Hematopoietic multipotent progenitor cell (in vitro differentiated cells): ENCODE measurements around the gene PORCN. TPM values are rescaled to one million over a fixed set of nuclear protein-coding genes. Genes with fewer than 3 reads are reported as not detected.
"Not testable (repeated sequence)": the region's sequence is repeated elsewhere in the genome, so short reads cannot be mapped to it uniquely, and the experiment has no call there.

Source experiments
- DNase-seq, 3 donors: peaks; one replicate each; pipeline ENCODE4 v3.0.0-alpha.2; 2011 to 2015; ENCODE audit warnings: low read depth in 2 of 3, low spot score in 2 of 3
- total RNA-seq: library from RNA; depleted of rRNA; stranded (reverse); fragments of >200 nt; gene quantifications from one replicate; pipeline ENCODE4 v1.2.3, GENCODE V29; 2012

The PORCN gene
- total RNA-seq, 1 donor = 21.0 TPM

- no peak for DNase-seq
Measured at GRCh38 chrX:48509245-48509590, 426 bp downstream of the PORCN start.

GRCh38 chrX:48509619-48510018 is 827 bp downstream of the PORCN start:
- no peak for DNase-seq

GRCh38 chrX:48511560-48511959 is 2.8 kb downstream of the PORCN start:
- no peak for DNase-seq

- no peak for DNase-seq
Measured at GRCh38 chrX:48512371-48512935, 3.7 kb downstream of the PORCN start.

- DNase-seq = no peak
Measured at GRCh38 chrX:48513670-48514069, 4.9 kb downstream of the PORCN start.

- DNase-seq = no peak
Measured at GRCh38 chrX:48514126-48514806, 5.5 kb downstream of the PORCN start.

GRCh38 chrX:48514868-48515460 is 6.2 kb downstream of the PORCN start:
- no peak for DNase-seq

- no peak for DNase-seq
Measured at GRCh38 chrX:48515842-48516241, 7.0 kb downstream of the PORCN start.

GRCh38 chrX:48516285-48516684 is 7.5 kb downstream of the PORCN start:
- no peak for DNase-seq

- no peak for DNase-seq
Measured at GRCh38 chrX:48516987-48517386, 8.2 kb downstream of the PORCN start.

GRCh38 chrX:48519481-48519880 is 10.7 kb downstream of the PORCN start:
- DNase-seq = not testable (repeated sequence)

- DNase-seq = no peak
Measured at GRCh38 chrX:48520455-48520854, 11.7 kb downstream of the PORCN start.

GRCh38 chrX:48520976-48521352 is 12.2 kb downstream of the PORCN start:
- DNase-seq = no peak

GRCh38 chrX:48521353-48522243 is 12.8 kb downstream of the PORCN start, which contains the start of gene EBP:
TSS of gene EBP (plus strand) at chrX:48521808. CDS start at chrX:48523772, 1,964 bp downstream.
- peak; percentile 76 to 97 (median 92) for DNase-seq

GRCh38 chrX:48522291-48522690 is 13.5 kb downstream of the PORCN start:
- DNase-seq = no peak

- DNase-seq = no peak
Measured at GRCh38 chrX:48523682-48524081, 14.9 kb downstream of the PORCN start.

- DNase-seq = not testable (repeated sequence)
Measured at GRCh38 chrX:48525853-48526252, 17.1 kb downstream of the PORCN start.

- no peak for DNase-seq
Measured at GRCh38 chrX:48530736-48531135, 21.9 kb downstream of the PORCN start.

- DNase-seq = no peak
Measured at GRCh38 chrX:48531358-48531959, 22.7 kb downstream of the PORCN start.

- DNase-seq = no peak
Measured at GRCh38 chrX:48532161-48532560, 23.4 kb downstream of the PORCN start.

GRCh38 chrX:48533165-48533564 is 24.4 kb downstream of the PORCN start:
- no peak for DNase-seq
